GM18519 (cell line): ENCODE results near the gene DEFB121.
"Not testable (repeated sequence)": the region's sequence is repeated elsewhere in the genome, so short reads cannot be mapped to it uniquely, and the experiment has no call there.

Experiments used
- ATAC-seq: cut with Tn5 transposase; IDR thresholded peaks from one replicate; pipeline ENCODE4 v1.9.1; 2021; ENCODE audit warnings: mild to moderate bottlenecking, moderate library complexity; ENCODE audit not compliant: unreplicated experiment, low FRiP score

DEFB121 gene

GRCh38 chr20:31406115-31406514, at the start of gene DEFB121:
TSS of gene DEFB121 (minus strand) at chr20:31406215. CDS start at chr20:31406152, 63 bp downstream.
- ATAC-seq = no peak

- ATAC-seq = no peak
Measured at GRCh38 chr20:31454361-31454760, 48.3 kb upstream of the DEFB121 start.

GRCh38 chr20:31452575-31452974, 46.6 kb upstream of the DEFB121 start:
- no peak for ATAC-seq

- ATAC-seq = no peak
Measured at GRCh38 chr20:31449511-31450414, 43.7 kb upstream of the DEFB121 start.

- ATAC-seq = no peak
Measured at GRCh38 chr20:31446084-31446819, 40.2 kb upstream of the DEFB121 start.

GRCh38 chr20:31440012-31440659, 34.1 kb upstream of the DEFB121 start, which contains the start of gene DEFB123:
TSS of gene DEFB123 (plus strand) at chr20:31440632. CDS start at chr20:31440699, 67 bp downstream.
- no peak for ATAC-seq

- ATAC-seq = no peak
Measured at GRCh38 chr20:31430568-31431115, 24.6 kb upstream of the DEFB121 start.

GRCh38 chr20:31427576-31427975, 21.6 kb upstream of the DEFB121 start:
- not testable (repeated sequence) for ATAC-seq

- not testable (repeated sequence) for ATAC-seq
Measured at GRCh38 chr20:31426891-31427551, 21.0 kb upstream of the DEFB121 start.

- no peak for ATAC-seq
Measured at GRCh38 chr20:31425797-31426196, 19.8 kb upstream of the DEFB121 start.

- no peak for ATAC-seq
Measured at GRCh38 chr20:31418307-31418706, 12.3 kb upstream of the DEFB121 start.

GRCh38 chr20:31415653-31416052, 9.6 kb upstream of the DEFB121 start:
- no peak for ATAC-seq

- ATAC-seq = no peak
Measured at GRCh38 chr20:31414381-31414780, 8.4 kb upstream of the DEFB121 start.

- no peak for ATAC-seq
Measured at GRCh38 chr20:31410011-31410410, 4.0 kb upstream of the DEFB121 start.

- ATAC-seq = no peak
Measured at GRCh38 chr20:31403886-31404285, 2.1 kb downstream of the DEFB121 start.

GRCh38 chr20:31394900-31395299, 11.1 kb downstream of the DEFB121 start:
- no peak for ATAC-seq

- ATAC-seq = no peak
Measured at GRCh38 chr20:31392836-31393235, 13.2 kb downstream of the DEFB121 start.

GRCh38 chr20:31390490-31390889, 15.5 kb downstream of the DEFB121 start, which contains the start of gene DEFB119:
TSS of gene DEFB119 (minus strand) at chr20:31390590. CDS start at chr20:31390483, 107 bp downstream.
- ATAC-seq = no peak

GRCh38 chr20:31374346-31374745, 31.7 kb downstream of the DEFB121 start:
- no peak for ATAC-seq

GRCh38 chr20:31368301-31368700, 37.7 kb downstream of the DEFB121 start, which contains the start of gene DEFB118:
TSS of gene DEFB118 (plus strand) at chr20:31368601. CDS start at chr20:31368651, 50 bp downstream.
- no peak for ATAC-seq
